Nephron (organoid): ENCODE data around the gene OR52H1.

Experiments used
- H3K27ac Mint-ChIP-seq, 3 experiments: 2 replicates each; pipeline ENCODE4 v1.8.0; 2020; ENCODE audit warnings: mixed read lengths in 3 of 3, mild to moderate bottlenecking in 2 of 3, moderate library complexity in 1 of 3
- H3K27me3 Mint-ChIP-seq: 2 replicates; pipeline ENCODE4 v1.8.0; 2021; ENCODE audit warnings: low read depth, mild to moderate bottlenecking, moderate library complexity, mixed read lengths
- H3K36me3 Mint-ChIP-seq: 2 replicates; pipeline ENCODE4 v1.8.0; 2020; ENCODE audit warnings: low read depth, mixed read lengths
- H3K4me1 Mint-ChIP-seq: 2 replicates; pipeline ENCODE4 v1.8.0; 2020; ENCODE audit warnings: mixed read lengths
- H3K4me3 Mint-ChIP-seq, 3 experiments: 2 replicates each; pipeline ENCODE4 v1.8.0; 2020; ENCODE audit warnings: mild to moderate bottlenecking in 3 of 3, mixed read lengths in 3 of 3, moderate library complexity in 2 of 3
- H3K9me3 Mint-ChIP-seq: 2 replicates; pipeline ENCODE4 v1.8.0; 2020; ENCODE audit warnings: mixed read lengths
- TF ChIP-seq, protein P1 (sequence below), 3 experiments: fragments of 200-600 bp; sonication (generic); IDR thresholded peaks; one replicate each; pipeline ENCODE4 v1.5.0; 2021; ENCODE audit warnings: antibody characterized with exemption in 3 of 3; ENCODE audit not compliant: unreplicated experiment in 3 of 3

Gene OR52H1

DNA sequence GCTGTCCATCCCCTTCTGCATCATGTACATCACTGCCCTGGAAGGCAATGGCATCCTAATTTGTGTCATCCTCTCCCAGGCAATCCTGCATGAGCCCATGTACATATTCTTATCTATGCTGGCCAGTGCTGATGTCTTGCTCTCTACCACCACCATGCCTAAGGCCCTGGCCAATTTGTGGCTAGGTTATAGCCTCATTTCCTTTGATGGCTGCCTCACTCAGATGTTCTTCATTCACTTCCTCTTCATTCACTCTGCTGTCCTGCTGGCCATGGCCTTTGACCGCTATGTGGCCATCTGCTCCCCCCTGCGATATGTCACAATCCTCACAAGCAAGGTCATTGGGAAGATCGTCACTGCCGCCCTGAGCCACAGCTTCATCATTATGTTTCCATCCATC, 32.7 kb upstream of the OR52H1 start:
- no peaks in the 10 kb centered on the region for H3K9me3 Mint-ChIP-seq
- no peak overlapping the region for H3K4me3 Mint-ChIP-seq
- no peaks in the 10 kb centered on the region for H3K27me3 Mint-ChIP-seq
- no peaks in the 10 kb centered on the region for H3K4me1 Mint-ChIP-seq
- H3K27ac Mint-ChIP-seq: no peak overlapping the region
- TF ChIP-seq, protein P1, sequence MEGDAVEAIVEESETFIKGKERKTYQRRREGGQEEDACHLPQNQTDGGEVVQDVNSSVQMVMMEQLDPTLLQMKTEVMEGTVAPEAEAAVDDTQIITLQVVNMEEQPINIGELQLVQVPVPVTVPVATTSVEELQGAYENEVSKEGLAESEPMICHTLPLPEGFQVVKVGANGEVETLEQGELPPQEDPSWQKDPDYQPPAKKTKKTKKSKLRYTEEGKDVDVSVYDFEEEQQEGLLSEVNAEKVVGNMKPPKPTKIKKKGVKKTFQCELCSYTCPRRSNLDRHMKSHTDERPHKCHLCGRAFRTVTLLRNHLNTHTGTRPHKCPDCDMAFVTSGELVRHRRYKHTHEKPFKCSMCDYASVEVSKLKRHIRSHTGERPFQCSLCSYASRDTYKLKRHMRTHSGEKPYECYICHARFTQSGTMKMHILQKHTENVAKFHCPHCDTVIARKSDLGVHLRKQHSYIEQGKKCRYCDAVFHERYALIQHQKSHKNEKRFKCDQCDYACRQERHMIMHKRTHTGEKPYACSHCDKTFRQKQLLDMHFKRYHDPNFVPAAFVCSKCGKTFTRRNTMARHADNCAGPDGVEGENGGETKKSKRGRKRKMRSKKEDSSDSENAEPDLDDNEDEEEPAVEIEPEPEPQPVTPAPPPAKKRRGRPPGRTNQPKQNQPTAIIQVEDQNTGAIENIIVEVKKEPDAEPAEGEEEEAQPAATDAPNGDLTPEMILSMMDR (IDR thresholded peaks at IDR 0.05; ENCODE audit: unreplicated experiment in 3 of 3): no peak
- no peaks in the 10 kb centered on the region for H3K36me3 Mint-ChIP-seq

- no peaks in the 10 kb centered on the region for H3K27me3 Mint-ChIP-seq
- TF ChIP-seq, protein P1 (IDR thresholded peaks at IDR 0.05; ENCODE audit: unreplicated experiment in 3 of 3): no peak
- no peaks in the 10 kb centered on the region for H3K36me3 Mint-ChIP-seq
Measured at GRCh38 chr11:5580577-5580976, 32.2 kb upstream of the OR52H1 start, which contains the start of gene OR52B6. Gene OR52B6, plus strand, starts transcription at chr11:5580877. Its CDS starts 0 bp downstream, at chr11:5580877.

DNA sequence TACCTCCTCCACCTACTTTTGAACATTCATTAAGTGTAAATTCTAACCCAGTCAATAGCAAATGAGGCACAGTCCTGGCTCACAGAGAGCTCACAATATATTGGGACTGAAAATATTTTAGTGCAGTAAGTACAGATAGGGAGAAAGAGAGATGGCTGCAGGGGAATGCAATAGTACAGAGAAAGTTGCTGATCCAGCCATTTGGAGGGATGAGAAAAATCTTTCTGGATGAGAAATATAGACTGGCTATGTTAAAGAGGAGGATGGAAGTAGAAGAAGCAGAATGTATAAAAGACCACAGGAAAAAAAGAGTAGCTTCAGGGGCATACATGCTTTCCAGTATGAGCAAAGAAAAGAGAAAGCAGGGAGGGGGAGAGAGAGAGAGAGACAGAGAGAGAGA, 28.8 kb upstream of the OR52H1 start:
- Mint-ChIP-seq H3K27me3 (no peaks in the 10 kb centered on the region), H3K4me3 (no peak overlapping the region), H3K4me1 (no peaks in the 10 kb centered on the region), H3K36me3 (no peaks in the 10 kb centered on the region), H3K9me3 (no peaks in the 10 kb centered on the region), H3K27ac (no peak overlapping the region)
- TF ChIP-seq, protein P1 (IDR thresholded peaks at IDR 0.05; ENCODE audit: unreplicated experiment in 3 of 3): no peak

More at GRCh38 chr11:5580577-5580976, 32.2 kb upstream of the OR52H1 start, which contains the start of gene OR52B6:
- H3K4me1 Mint-ChIP-seq: no peaks in the 10 kb centered on the region
- H3K27ac Mint-ChIP-seq: no peak within 1 kb of the TSS
- no peaks in the 10 kb centered on the region for H3K9me3 Mint-ChIP-seq
- no peak within 1 kb of the TSS for H3K4me3 Mint-ChIP-seq

GRCh38 chr11:5575152-5575551, 26.8 kb upstream of the OR52H1 start:
- H3K36me3 Mint-ChIP-seq: no peaks in the 10 kb centered on the region
- no peak overlapping the region for H3K4me3 Mint-ChIP-seq
- H3K4me1 Mint-ChIP-seq: no peaks in the 10 kb centered on the region
- H3K27me3 Mint-ChIP-seq: no peaks in the 10 kb centered on the region
- TF ChIP-seq, protein P1 (IDR thresholded peaks at IDR 0.05; ENCODE audit: unreplicated experiment in 3 of 3): no peak
- H3K9me3 Mint-ChIP-seq: no peaks in the 10 kb centered on the region
- H3K27ac Mint-ChIP-seq: no peak overlapping the region

DNA sequence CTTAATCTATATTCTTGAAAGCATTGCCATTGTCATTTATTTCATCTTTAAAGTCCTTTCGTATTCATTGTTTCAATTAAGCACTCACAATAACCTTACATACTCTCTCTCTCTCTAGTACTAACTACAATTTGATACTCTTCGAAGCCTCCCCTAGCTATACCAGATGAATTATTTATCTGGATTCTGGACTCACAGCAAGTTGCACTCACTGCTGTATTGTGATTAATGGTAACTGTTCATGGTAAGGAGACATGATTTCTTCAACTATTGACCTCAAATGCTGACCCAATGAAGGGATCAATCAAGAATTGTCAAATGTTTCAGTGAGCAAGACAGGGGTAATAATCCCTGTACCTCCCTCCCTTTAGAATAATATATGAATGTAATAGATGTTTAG, 26.3 kb upstream of the OR52H1 start:
- Mint-ChIP-seq H3K4me1 (no peaks in the 10 kb centered on the region), H3K27ac (no peak overlapping the region), H3K4me3 (no peak overlapping the region), H3K27me3 (no peaks in the 10 kb centered on the region), H3K36me3 (no peaks in the 10 kb centered on the region), H3K9me3 (no peaks in the 10 kb centered on the region)
- TF ChIP-seq, protein P1 (IDR thresholded peaks at IDR 0.05; ENCODE audit: unreplicated experiment in 3 of 3): no peak

DNA sequence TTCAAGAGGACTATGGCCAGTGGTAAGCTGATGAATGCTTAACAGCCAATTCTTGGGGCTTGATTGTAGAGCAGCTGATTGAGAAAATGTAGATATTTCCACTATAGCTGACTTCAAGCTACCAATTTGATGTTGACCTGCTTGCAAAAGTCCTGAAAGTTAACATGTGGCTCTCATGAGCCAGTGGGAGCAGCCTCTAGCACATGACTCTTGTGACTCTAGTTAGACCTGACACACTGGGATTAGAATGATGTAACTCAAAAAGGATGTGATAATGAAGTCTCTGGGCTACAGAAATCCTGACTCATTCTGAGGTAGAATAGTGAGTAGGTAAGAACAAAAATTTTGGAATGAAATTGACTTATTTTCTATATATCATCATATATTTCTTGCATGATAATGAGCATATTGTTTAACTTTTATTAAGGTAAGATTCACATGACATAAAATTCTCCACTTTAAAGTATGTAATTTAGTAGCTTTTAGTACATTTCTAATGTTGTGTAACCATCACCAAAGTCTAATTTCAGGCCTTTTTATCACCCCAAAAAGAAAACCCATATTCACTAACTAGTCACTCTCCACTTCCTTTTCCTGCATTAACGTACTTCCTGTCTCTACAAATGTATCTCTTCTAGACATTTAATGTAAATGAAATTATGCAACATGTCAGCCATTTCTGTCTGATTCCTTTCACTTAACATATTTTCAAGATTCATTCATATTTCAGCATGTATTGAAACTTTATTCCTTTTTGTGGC, 16.1 kb upstream of the OR52H1 start:
- H3K4me3 Mint-ChIP-seq: no peak overlapping the region
- no peaks in the 10 kb centered on the region for H3K4me1 Mint-ChIP-seq
- no peaks in the 10 kb centered on the region for H3K9me3 Mint-ChIP-seq
- peaks cover 3% of the 10 kb centered on the region for H3K27me3 Mint-ChIP-seq
- no peaks in the 10 kb centered on the region for H3K36me3 Mint-ChIP-seq
- H3K27ac Mint-ChIP-seq: no peak overlapping the region
- TF ChIP-seq, protein P1 (IDR thresholded peaks at IDR 0.05; ENCODE audit: unreplicated experiment in 3 of 3): no peak
